GM04504 (cell line): Measurements from ENCODE around the gene LCE3E.
"Not testable (repeated sequence)": the region's sequence is repeated elsewhere in the genome, so short reads cannot be mapped to it uniquely, and the experiment has no call there.

Experiments
- DNase-seq: peaks from one replicate; pipeline ENCODE4 v3.0.0-alpha.2; 2012; ENCODE audit warnings: low read depth

The LCE3E gene, protein sequence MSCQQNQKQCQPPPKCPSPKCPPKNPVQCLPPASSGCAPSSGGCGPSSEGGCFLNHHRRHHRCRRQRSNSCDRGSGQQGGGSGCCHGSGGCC

GRCh38 chr1:152566681-152567080, at the start of gene LCE3E:
Gene LCE3E, minus strand, starts transcription at chr1:152566780. Its CDS starts 572 bp downstream, at chr1:152566208.
- DNase-seq, result no peak

- DNase-seq, result no peak
Measured at GRCh38 chr1:152613511-152613910, 46.9 kb upstream of the LCE3E start, which contains the start of gene LCE3B. Gene LCE3B, plus strand, starts transcription at chr1:152613811. Its CDS starts 0 bp downstream, at chr1:152613811.

DNA sequence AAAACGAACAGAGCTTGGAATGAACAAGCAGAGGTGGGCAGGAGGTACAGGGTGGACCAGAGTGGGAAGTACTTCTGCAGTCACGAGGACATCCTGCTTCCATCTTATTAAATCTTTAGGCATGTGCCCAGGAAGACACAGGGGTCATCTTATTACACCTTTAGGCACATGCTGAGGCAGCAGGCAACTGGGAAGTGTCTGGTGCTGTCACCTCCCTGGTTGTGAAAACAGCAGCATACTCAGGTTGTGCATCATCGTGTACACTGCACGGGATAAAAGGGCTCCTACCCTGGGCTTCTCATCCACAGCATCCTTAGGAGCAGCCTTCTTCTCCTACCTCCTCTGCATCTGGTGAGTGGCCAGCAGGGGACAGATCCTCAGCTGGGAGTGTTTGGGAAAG, 33.4 kb upstream of the LCE3E start, which contains the start of gene LCE3C:
Gene LCE3C, plus strand, starts transcription at position 301 of the 400 bp plus-strand sequence. CDS start 498 bp downstream, outside the sequence.
- no peak for DNase-seq

DNA sequence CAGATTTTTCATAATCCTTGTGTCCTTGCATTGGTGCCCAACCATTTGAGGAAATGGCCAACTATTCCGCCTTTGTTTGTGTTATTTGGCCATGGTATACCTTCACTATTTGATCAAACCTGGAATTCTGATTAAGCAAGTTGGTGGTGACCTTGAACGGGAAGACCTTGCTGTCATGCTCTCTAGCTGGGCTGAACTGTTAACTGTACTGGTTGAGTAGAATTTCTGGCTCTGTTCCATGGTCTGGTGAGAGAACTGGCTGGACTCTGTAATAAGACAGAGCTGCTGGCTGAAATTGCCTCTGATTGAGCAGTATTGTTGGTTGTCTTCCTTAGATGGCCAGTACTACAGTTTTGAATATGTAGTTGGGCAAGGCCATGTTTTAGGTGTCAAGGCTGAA, 30.4 kb upstream of the LCE3E start:
- no peak for DNase-seq

DNA sequence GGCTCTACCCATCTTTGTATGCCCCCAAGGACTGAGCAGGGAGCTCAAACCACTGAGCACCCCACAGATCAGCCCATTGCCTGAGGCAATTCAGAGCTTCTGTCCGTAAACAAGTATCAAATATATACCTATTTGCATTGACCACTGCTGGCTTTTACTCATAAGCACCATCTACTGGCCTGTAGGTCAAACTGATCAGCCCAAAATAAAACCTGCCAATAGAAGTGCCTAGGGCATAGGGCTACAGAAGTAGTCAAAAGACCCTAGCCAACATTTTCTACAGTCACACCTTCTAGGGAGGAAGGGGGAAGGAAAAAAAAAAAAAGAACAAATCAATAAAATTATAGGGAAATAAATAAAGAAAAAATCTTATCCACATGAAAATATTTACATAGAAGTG, 19.0 kb upstream of the LCE3E start:
- no peak for DNase-seq

GRCh38 chr1:152582647-152583046, 16.1 kb upstream of the LCE3E start:
- DNase-seq, result no peak

DNA sequence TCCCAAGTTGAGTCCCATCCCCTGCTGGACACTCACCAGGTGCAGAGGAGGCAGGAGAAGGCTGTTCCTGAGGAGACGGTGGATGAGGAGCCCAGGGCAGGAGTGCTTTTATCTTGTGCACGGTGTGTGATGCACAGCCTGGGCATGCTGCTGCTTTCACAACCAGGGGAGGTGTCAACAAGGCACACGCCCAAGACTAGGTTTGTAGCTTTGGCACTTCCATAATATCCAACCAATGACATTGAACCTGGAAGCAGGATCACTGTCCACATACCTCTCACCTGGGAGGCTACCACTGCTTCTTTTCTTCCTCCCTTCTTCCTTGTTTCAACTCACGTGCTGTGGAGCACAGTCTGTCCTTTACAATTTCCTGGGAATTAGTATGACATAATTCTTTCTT, 13.9 kb upstream of the LCE3E start, which contains the start of gene LCE3D:
Gene LCE3D, minus strand, starts transcription at position 84 of the 400 bp plus-strand sequence. CDS start 580 bp downstream, outside the sequence.
- no peak for DNase-seq

DNA sequence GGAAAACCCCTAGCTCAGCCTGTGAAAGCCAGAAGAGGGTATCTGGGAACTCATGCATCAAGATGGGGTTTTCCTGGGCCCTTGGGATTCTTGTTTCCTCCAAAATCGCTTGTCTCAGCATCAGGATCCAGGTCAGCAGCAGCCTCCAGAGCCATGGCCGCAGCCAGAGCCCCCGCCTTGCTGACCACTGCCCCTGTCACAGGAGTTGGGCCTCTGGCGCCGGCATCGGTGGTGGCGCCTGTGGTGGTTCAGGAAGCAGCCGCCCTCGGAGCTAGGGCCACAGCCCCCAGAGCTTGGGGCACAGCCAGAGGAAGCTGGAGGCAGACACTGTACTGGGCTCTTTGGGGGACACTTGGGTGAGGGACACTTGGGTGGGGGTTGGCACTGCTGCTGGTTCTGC, 12.9 kb upstream of the LCE3E start:
- DNase-seq, result not testable (repeated sequence)

DNA sequence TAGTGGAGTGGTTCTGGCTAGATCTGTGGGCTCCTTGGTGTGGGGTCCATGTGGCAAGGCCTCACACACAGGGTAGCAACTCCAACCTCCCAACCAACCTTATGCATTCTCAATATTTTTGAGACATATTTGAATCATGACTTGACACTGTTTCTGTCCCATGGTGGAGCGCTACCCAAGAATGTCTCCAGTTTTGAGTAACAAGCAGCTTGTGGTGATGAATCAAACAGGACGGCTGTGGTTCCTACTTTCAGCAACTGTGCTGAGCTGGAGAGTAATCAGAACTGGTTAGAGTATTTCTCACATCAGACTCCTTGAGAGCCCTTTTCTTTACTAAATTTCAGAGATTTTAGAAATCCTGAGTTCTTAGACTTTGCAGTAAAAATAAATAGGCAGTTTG, 10.6 kb upstream of the LCE3E start:
- no peak for DNase-seq

- no peak for DNase-seq
Measured at GRCh38 chr1:152565535-152566215, 905 bp downstream of the LCE3E start.

- no peak for DNase-seq
Measured at GRCh38 chr1:152565115-152565514, 1.5 kb downstream of the LCE3E start.

DNA sequence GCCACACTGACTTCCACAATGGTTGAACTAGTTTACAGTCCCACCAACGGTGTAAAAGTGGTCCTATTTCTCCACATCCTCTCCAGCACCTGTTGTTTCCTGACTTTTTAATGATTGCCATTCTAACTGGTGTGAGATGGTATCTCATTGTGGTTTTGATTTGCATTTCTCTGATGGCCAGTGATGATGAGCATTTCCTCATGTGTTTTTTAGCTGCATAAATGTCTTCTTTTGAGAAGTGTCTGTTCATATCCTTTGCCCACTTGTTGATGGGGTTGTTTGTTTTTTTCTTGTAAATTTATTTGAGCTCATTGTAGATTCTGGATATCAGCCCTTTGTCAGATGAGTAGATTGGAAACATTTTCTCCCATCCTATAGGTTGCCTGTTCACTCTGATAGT, 18.2 kb downstream of the LCE3E start:
- DNase-seq, result not testable (repeated sequence)

DNA sequence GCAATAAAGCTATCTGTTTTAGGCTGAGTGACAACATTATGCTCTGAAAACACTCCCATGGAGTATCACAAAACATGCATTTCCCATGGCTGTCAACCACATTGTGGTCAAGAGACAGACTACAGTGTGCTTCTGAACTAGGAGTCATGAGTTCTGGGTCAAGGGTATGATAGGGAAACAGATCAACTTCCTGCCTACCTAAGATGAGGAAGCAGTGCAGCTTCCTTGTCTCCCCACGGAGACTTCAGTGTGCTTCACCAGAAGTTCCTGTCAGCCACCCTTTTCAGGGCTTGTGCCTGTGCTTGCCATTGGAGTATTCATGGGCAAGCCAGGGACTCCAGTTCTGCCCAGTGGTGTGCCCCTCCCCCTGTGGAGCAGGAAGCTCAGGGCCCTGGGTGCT, 19.9 kb downstream of the LCE3E start:
- no peak for DNase-seq

DNA sequence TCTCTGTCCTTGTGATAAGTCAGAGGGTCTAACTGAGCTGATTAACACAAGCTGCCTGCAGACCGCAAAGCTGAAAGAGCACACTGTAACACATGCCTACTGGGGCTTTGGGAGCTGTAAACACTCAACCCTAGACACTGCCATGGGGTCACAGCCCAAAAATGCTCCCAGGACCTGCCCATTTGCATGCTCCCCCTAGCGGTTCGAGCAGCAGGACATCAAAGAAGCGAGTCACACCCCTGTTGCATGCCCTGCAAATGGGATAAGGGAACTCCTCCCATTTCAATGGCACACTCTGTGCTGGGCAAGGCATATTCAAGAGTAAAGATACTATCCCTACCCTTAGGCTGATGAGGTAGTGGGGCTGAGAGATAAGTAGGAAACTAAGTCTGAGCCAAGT, 22.8 kb downstream of the LCE3E start:
- DNase-seq, result no peak

- no peak for DNase-seq
Measured at GRCh38 chr1:152539901-152540300, 26.7 kb downstream of the LCE3E start.

- DNase-seq, result no peak
Measured at GRCh38 chr1:152537496-152537895, 29.1 kb downstream of the LCE3E start.

- no peak for DNase-seq
Measured at GRCh38 chr1:152535774-152536173, 30.8 kb downstream of the LCE3E start.

DNA sequence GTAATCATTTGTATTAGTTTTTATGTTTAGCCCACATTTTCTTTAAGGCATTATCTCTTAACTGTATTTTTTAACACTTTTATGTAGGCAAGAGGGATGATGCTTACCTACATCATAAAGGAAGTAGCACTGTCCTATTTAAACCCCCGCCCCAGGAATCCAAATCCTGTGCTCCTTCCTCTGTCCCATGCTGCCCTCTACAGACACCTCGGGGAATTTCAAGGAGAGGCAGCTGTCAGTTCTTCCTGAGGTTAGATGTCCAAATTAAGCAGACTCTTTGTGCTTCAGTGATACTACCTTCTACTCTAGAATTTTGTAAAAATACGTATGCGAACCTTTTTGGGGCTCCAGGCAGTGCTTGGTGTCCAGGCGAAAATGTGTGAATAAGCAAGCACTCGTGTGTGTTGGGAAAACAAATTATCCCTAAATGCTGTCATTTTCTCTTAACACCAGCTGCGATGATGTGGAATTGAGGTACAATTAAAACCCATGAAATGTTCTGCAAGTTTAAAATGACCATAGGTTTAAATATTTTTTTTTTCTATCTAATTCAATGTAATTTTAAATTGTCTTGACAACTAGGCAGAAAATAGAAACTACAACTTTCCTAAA, 33.1 kb downstream of the LCE3E start:
- no peak for DNase-seq

DNA sequence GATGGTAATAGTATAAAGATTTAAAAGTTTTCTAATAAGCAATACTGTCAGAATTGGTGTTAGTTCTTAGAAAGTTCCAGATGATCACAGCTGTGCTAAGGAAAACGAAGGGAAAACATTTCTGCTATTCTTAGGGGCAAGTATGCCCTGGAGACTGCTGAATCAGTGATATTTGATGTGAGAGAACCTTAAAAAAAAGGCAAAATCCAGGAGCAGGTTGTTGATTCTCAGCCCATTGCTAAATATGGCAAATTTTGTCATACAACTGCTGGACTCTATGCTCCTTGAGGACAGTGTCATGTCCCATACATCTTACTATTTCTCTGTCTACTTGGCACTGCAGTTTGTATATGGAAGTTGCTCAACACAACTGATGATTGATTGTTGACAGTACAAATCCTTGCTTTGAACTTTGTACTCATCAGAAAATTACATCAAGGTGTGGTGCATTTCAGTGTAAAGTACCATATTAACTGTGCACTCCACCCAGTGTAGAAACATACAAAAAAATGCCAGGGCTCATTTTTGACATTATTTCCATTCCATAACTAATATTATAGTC, 41.4 kb downstream of the LCE3E start:
- DNase-seq, result no peak

GRCh38 chr1:152520561-152521090, 46.0 kb downstream of the LCE3E start:
- DNase-seq, result no peak

DNA sequence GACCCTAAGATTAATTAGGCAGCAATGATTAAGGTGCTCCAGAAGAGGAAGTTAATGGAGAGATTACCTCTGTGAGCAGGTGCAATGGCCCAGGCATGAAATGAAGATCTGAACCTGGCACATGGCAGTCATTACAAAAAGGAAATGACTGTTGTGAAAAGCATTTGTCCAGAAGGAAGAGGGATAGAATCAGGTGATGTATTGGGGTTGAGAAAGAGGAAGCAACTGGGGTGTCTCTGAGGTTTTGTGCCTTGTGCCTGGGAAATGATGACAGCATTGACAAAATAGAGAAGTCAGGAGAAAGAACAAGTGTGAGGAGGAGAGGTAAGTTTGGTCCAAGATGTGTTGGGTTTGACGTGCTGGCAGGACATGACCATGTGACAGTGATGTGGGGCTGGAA, 46.7 kb downstream of the LCE3E start:
- DNase-seq, result no peak

- no peak for DNase-seq
Measured at GRCh38 chr1:152517237-152517811, 49.3 kb downstream of the LCE3E start.
